HepG2 (cell line): ENCODE measurements around the gene GFPT2. TPM values are rescaled to one million over a fixed set of nuclear protein-coding genes. Genes with fewer than 3 reads are reported as not detected.

Experiments used
- ATAC-seq: fragments of 200-7000 bp; cut with Tn5 transposase; 3 replicates; pipeline ENCODE4 v1.9.1; 2020; ENCODE audit warnings: mild to moderate bottlenecking, moderate library complexity
- BruUV-seq: library from RNA; stranded (reverse); fragments of 400-500 nt; replicated peaks from 2 replicates; lab custom pipeline; 2021; lab: Mats Ljungman, UMichigan
- CTCF ChIA-PET: fragments of 300-600 bp; formaldehyde crosslinking; extraction: SDS; loops from one replicate; lab custom pipeline; 2021; ENCODE audit warnings: low total read pairs, inconsistent platforms, low intra/inter-chr PET ratio; lab: Yijun Ruan, JAX
- POLR2A ChIA-PET: fragments of 350-600 bp; sonication (Branson Sonifier 250); formaldehyde crosslinking; loops from one replicate; lab custom pipeline; 2020; ENCODE audit warnings: antibody characterized with exemption, inconsistent platforms; lab: Yijun Ruan, JAX
- DNase-seq: peaks from one replicate; pipeline ENCODE4 v3.0.0-alpha.2; 2015; ENCODE audit warnings: low spot score
- FAIRE-seq: peaks from 3 replicates; lab custom pipeline; 2011; peaks lifted over from hg19 to GRCh38; lab: Jason Lieb, UNC
- H2AFZ ChIP-seq: one replicate; pipeline ENCODE4 v1.6.1; 2011; ENCODE audit warnings: low read length, inconsistent platforms
- H3K27ac ChIP-seq: fragments of 300-600 bp; 3 replicates; pipeline ENCODE4 v1.8.0; 2011; ENCODE audit warnings: mixed run types, mild to moderate bottlenecking, mixed read lengths, low read length, inconsistent platforms; ENCODE audit not compliant: insufficient read depth; ENCODE audit errors: extremely low read length
- H3K27me3 ChIP-seq, 2 experiments: fragments of 200-600 bp in 1 of 2; 2 replicates in 1 of 2; 3 replicates in 1 of 2; pipeline versions ENCODE4 v1.6.0 to v1.8.0; 2011; ENCODE audit warnings: low read length in 2 of 2, mild to moderate bottlenecking in 2 of 2, moderate library complexity in 2 of 2, inconsistent platforms in 1 of 2; ENCODE audit not compliant: insufficient read depth in 2 of 2, control insufficient read depth in 1 of 2
- H3K36me3 ChIP-seq, 2 experiments: fragments of 200-600 bp in 1 of 2; replicated peaks in 1 of 2; 2 replicates in 1 of 2; 3 replicates in 1 of 2; pipeline versions ENCODE4 v1.5.1 to v1.8.0; 2011; ENCODE audit warnings: low read length in 2 of 2, inconsistent platforms in 1 of 2; ENCODE audit not compliant: insufficient read depth in 2 of 2, control insufficient read depth in 1 of 2
- H3K4me1 ChIP-seq: 2 replicates; pipeline ENCODE4 v1.5.1; 2012; ENCODE audit warnings: low read length, inconsistent platforms; ENCODE audit not compliant: insufficient read depth
- H3K4me2 ChIP-seq: 2 replicates; pipeline ENCODE4 v1.6.0; 2011; ENCODE audit warnings: low read depth, low read length, inconsistent platforms
- H3K4me3 ChIP-seq, 3 experiments: fragments of 200-600 bp in 1 of 3; sonication (generic), shearing (Covaris generic) in 1 of 3; replicated peaks in 1 of 3; 2 replicates each; pipeline ENCODE4 v1.5.1; 2011 to 2016; ENCODE audit warnings: low read length in 3 of 3, inconsistent platforms in 2 of 3, low read depth in 2 of 3, mild to moderate bottlenecking in 2 of 3, control low read depth in 1 of 3, mixed read lengths in 1 of 3; ENCODE audit not compliant: insufficient read depth in 1 of 3
- H3K79me2 ChIP-seq: one replicate; pipeline ENCODE4 v1.6.1; 2011; ENCODE audit warnings: low read length, inconsistent platforms; ENCODE audit not compliant: insufficient read depth
- H3K9ac ChIP-seq: 2 replicates; pipeline ENCODE4 v1.6.0; 2011; ENCODE audit warnings: mild to moderate bottlenecking, low read depth, low read length, inconsistent platforms; ENCODE audit not compliant: insufficient read depth
- H3K9me3 ChIP-seq: 2 replicates; pipeline ENCODE4 v1.5.1; 2012; ENCODE audit warnings: mild to moderate bottlenecking, low read length
- H4K20me1 ChIP-seq: 2 replicates; pipeline ENCODE4 v1.6.0; 2011; ENCODE audit warnings: inconsistent platforms, mild to moderate bottlenecking, low read length, moderate library complexity; ENCODE audit not compliant: insufficient read depth
- BORCS8-MEF2B ChIP-seq: sonication (generic); formaldehyde crosslinking; IDR thresholded peaks from 2 replicates; pipeline ENCODE4 v1.8.0; 2022; ENCODE audit warnings: mild to moderate bottlenecking, missing genetic modification reagents
- E2F2 ChIP-seq: sonication (generic); formaldehyde crosslinking; IDR thresholded peaks from 2 replicates; pipeline ENCODE4 v1.4.0; 2020; ENCODE audit warnings: missing genetic modification reagents, borderline replicate concordance
- MED8 ChIP-seq: sonication (generic); formaldehyde crosslinking; IDR thresholded peaks from 2 replicates; pipeline ENCODE4 v1.8.1; 2023; ENCODE audit warnings: mild to moderate bottlenecking, missing genetic modification reagents; ENCODE audit not compliant: insufficient replicate concordance
- NFE2L1 ChIP-seq: sonication (generic); formaldehyde crosslinking; IDR thresholded peaks from 2 replicates; pipeline ENCODE4 v1.4.0; 2020; ENCODE audit warnings: missing genetic modification reagents, mild to moderate bottlenecking, borderline replicate concordance
- POLR2G ChIP-seq: fragments of 200-400 bp; formaldehyde crosslinking; IDR thresholded peaks from 2 replicates; pipeline ENCODE4 v1.6.1; 2018; ENCODE audit warnings: mild to moderate bottlenecking, low read depth, low read length, moderate library complexity
- SYNCRIP ChIP-seq: fragments of 200-400 bp; formaldehyde crosslinking; IDR thresholded peaks from 2 replicates; pipeline ENCODE4 v1.6.1; 2018; ENCODE audit warnings: mild to moderate bottlenecking, low read depth, low read length; ENCODE audit not compliant: insufficient read depth
- THAP8 ChIP-seq: sonication (generic); formaldehyde crosslinking; IDR thresholded peaks from 2 replicates; pipeline ENCODE4 v1.5.1; 2020; ENCODE audit warnings: missing genetic modification reagents, mild to moderate bottlenecking, borderline replicate concordance
- ZBTB8A ChIP-seq: sonication (generic); formaldehyde crosslinking; IDR thresholded peaks from 2 replicates; pipeline ENCODE4 v1.4.0; 2020; ENCODE audit warnings: mild to moderate bottlenecking, low read depth, missing genetic modification reagents, borderline replicate concordance
- ZHX2 ChIP-seq, 2 experiments: sonication (generic) in 1 of 2; formaldehyde crosslinking in 1 of 2; IDR thresholded peaks; 2 replicates each; pipeline versions ENCODE4 v1.6.1 to v1.9.0; 2014 to 2022; ENCODE audit warnings: antibody characterized with exemption in 1 of 2, borderline replicate concordance in 1 of 2, inconsistent platforms in 1 of 2, low read depth in 1 of 2, missing genetic modification reagents in 1 of 2
- ZNF772 ChIP-seq: sonication (generic); formaldehyde crosslinking; IDR thresholded peaks from 2 replicates; pipeline ENCODE4 v1.5.0; 2020; ENCODE audit warnings: mild to moderate bottlenecking, missing genetic modification reagents
- ZNF850 ChIP-seq: sonication (generic); formaldehyde crosslinking; conservative IDR thresholded peaks from 2 replicates; pipeline ENCODE4 v1.9.0; 2021; ENCODE audit warnings: mild to moderate bottlenecking, missing genetic modification reagents
- WGBS: methylation state at CpG from one replicate; pipeline ENCODE4 v1.1.6; 2017; ENCODE audit warnings: low lambda C conversion rate; 5-methylcytosine and 5-hydroxymethylcytosine counted together
- in situ Hi-C: cut with HindIII; loops from 2 replicates; pipeline ENCODE4 v1.10.0; 2017; ENCODE audit warnings: low pct_unique_long_range_greater_than_20kb; ENCODE audit not compliant: extremely low pct_ligation_motif_present
- intact Hi-C: fragments of 100-400 bp; cut with micrococcal nuclease; formaldehyde crosslinking; loops from one replicate; pipeline ENCODE4 v1.10.0; 2022; ENCODE audit not compliant: unreplicated experiment
- polyA plus RNA-seq, 8 experiments: library from polyadenylated mRNA; depleted of rRNA in 3 of 8; stranded (reverse) in 7 of 8; unstranded in 1 of 8; fragments of >200 nt; fragmentation: Illumina TruSeq in 4 of 8; extraction: Trizol in 4 of 8; gene quantifications; 2 replicates each; pipeline versions ENCODE4 v1.2.1 to v1.2.3, GENCODE V29; 2011 to 2016; ENCODE audit warnings: low read depth in 4 of 8, missing spikeins in 1 of 8, mixed read lengths in 1 of 8; ENCODE audit not compliant: insufficient read depth in 1 of 8
- total RNA-seq, 5 experiments: library from RNA; depleted of rRNA; stranded (reverse); fragments of >200 nt; fragmentation: Illumina TruSeq; extraction: Trizol; gene quantifications; 2 replicates each; pipeline ENCODE4 v1.2.3, GENCODE V29; 2016; ENCODE audit warnings: low read depth in 1 of 5
- TF ChIP-seq, protein P1 (sequence below): sonication (generic); formaldehyde crosslinking; IDR thresholded peaks from 2 replicates; pipeline ENCODE4 v1.5.0; 2020; ENCODE audit warnings: mild to moderate bottlenecking, low read depth, missing genetic modification reagents, borderline replicate concordance

Gene GFPT2
- total and polyA plus RNA-seq, 2 of the 13 experiments (the other 11 are each of a cell fraction or from before 2014, with no cell fraction given) = 0.18 TPM

- FAIRE-seq = no peak
- CTCF ChIA-PET = no interaction called here
Observed at GRCh38 chr5:180345781-180346180, 7.4 kb downstream of the GFPT2 start.

More at GRCh38 chr5:180345781-180346180, 7.4 kb downstream of the GFPT2 start:
- in situ Hi-C loops (no loop called here), intact Hi-C loops (no loop called here)
- POLR2A ChIA-PET = no interaction called here
- no peaks in the 10 kb centered on the region for H3K9me3 ChIP-seq
- H3K27me3 ChIP-seq = peaks cover 7 to 59% of the 10 kb centered on the region in 2 experiments
- no peak for TF ChIP-seq ZHX2 (IDR thresholded peaks at IDR 0.05; ENCODE audit: low read depth)
- TF ChIP-seq ZHX2 (CRISPR knock-in tag; IDR thresholded peaks at IDR 0.05; ENCODE audit: borderline replicate concordance) = no peak
- no peak for TF ChIP-seq ZNF772 (CRISPR knock-in tag)
- no peak for TF ChIP-seq POLR2G
- TF ChIP-seq E2F2 = no peak
- no peak for TF ChIP-seq MED8 (CRISPR knock-in tag)
- TF ChIP-seq, protein P1, sequence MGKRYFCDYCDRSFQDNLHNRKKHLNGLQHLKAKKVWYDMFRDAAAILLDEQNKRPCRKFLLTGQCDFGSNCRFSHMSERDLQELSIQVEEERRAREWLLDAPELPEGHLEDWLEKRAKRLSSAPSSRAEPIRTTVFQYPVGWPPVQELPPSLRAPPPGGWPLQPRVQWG (CRISPR knock-in tag) = no peak
- no peak for TF ChIP-seq NFE2L1 (CRISPR knock-in tag)
- TF ChIP-seq SYNCRIP = no peak
- no peak for TF ChIP-seq ZNF850 (CRISPR knock-in tag)
- no peak for TF ChIP-seq BORCS8-MEF2B (CRISPR knock-in tag)
- no peak for TF ChIP-seq ZBTB8A (CRISPR knock-in tag)
- TF ChIP-seq THAP8 (CRISPR knock-in tag) = no peak
- BruUV-seq = no TSS peak
- no peak overlapping the region for H3K9ac ChIP-seq
- H2AFZ ChIP-seq = no peak overlapping the region
- DNase-seq (no peak), ATAC-seq (no peak)
- H3K79me2 ChIP-seq = no peaks in the 10 kb centered on the region
- H3K4me2 ChIP-seq = no peak overlapping the region
- H4K20me1 ChIP-seq = no peaks in the 10 kb centered on the region
- H3K4me3 ChIP-seq = no peak overlapping the region
- no peak overlapping the region for H3K27ac ChIP-seq
- H3K36me3 ChIP-seq = no peaks in the 10 kb centered on the region
- no peaks in the 10 kb centered on the region for H3K4me1 ChIP-seq
- WGBS = 24% methylated on average over 4 of the region's 8 CpGs
